AG09309 (cell line): ENCODE measurements around the gene WDR20.

Experiments used
- DNase-seq: peaks from one replicate; pipeline ENCODE4 v3.0.0-alpha.2; 2010; ENCODE audit warnings: low read depth
- H3K4me3 ChIP-seq: 2 replicates; pipeline ENCODE4 v1.5.1; 2011; ENCODE audit warnings: mild to moderate bottlenecking, low read depth, low read length, moderate library complexity; ENCODE audit not compliant: control insufficient read depth
- TF ChIP-seq, protein P1 (sequence below): IDR thresholded peaks from 2 replicates; pipeline ENCODE4 v1.5.1; 2011; ENCODE audit warnings: mild to moderate bottlenecking, low read depth, low read length, inconsistent platforms; ENCODE audit not compliant: insufficient read depth, control insufficient read depth; ENCODE audit errors: missing control alignments

Gene WDR20

DNA sequence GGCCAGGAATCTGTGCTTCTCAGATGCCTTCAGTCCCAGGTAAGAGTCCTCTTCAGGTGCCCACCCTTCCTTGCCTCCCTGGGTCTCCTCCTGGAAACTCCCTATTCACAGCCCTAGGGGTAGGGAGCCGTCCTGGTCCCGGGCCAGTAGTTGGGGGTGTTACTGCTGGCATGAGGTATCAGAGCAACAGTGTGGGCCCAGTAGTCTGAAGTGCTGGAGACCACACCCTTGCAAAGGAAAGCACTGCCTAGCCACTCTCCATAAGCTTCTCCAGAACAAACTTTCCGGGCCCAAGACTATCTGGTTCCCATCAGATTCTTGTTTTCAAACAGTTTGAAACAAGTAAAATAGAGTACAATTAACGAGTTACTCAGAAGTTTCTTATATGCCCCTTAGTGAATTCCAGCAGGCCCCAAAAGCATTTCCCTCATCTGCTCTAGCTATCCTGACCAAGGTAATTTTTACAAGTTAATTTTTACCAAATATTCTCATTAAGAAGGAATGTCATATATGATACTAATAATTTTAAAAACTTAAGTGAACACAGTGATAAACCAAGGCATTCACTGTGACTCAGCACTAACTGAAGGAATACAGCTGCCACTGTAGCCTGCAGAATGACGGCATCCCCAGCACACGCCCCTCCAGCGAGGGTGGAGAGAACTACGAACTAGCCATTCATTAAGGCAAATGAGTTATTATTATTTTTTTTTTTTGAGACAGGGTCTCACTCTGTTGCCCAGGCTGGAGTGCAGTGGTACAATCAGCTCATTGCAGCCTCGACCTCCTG, 115.9 kb downstream of the WDR20 start:
- H3K4me3 ChIP-seq: no peak overlapping the region
- DNase-seq: no peak
- TF ChIP-seq, protein P1, sequence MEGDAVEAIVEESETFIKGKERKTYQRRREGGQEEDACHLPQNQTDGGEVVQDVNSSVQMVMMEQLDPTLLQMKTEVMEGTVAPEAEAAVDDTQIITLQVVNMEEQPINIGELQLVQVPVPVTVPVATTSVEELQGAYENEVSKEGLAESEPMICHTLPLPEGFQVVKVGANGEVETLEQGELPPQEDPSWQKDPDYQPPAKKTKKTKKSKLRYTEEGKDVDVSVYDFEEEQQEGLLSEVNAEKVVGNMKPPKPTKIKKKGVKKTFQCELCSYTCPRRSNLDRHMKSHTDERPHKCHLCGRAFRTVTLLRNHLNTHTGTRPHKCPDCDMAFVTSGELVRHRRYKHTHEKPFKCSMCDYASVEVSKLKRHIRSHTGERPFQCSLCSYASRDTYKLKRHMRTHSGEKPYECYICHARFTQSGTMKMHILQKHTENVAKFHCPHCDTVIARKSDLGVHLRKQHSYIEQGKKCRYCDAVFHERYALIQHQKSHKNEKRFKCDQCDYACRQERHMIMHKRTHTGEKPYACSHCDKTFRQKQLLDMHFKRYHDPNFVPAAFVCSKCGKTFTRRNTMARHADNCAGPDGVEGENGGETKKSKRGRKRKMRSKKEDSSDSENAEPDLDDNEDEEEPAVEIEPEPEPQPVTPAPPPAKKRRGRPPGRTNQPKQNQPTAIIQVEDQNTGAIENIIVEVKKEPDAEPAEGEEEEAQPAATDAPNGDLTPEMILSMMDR: no peak

GRCh38 chr14:102256716-102257115, 117.0 kb downstream of the WDR20 start:
- TF ChIP-seq, protein P1: no peak
- no peak for DNase-seq

GRCh38 chr14:102258136-102258535, 118.4 kb downstream of the WDR20 start:
- DNase-seq: no peak
- TF ChIP-seq, protein P1: no peak

More at GRCh38 chr14:102256716-102257115, 117.0 kb downstream of the WDR20 start:
- H3K4me3 ChIP-seq: no peak overlapping the region

More at GRCh38 chr14:102258136-102258535, 118.4 kb downstream of the WDR20 start:
- no peak overlapping the region for H3K4me3 ChIP-seq
